A549 treated with CpdA at 1 μM for 4 hours (cell line): ENCODE data around the gene WDR4. TPM values are rescaled to one million over a fixed set of nuclear protein-coding genes. Genes with fewer than 3 reads are reported as not detected.

Experiments
- total RNA-seq: library from RNA; stranded (reverse); fragments of 200-300 nt; extraction: Qiagen RNA extraction; gene quantifications from 5 replicates; pipeline ENCODE4 v1.2.3, GENCODE V29; 2022; ENCODE audit warnings: low read depth

WDR4 gene
- 22.9 to 32.5 TPM (median 31.3 TPM) in 5 replicates for total RNA-seq

GRCh38 chr21:42878993-42879787 is at the start of gene WDR4:
Gene WDR4, minus strand, starts transcription at chr21:42879539. Its CDS starts 44 bp downstream, at chr21:42879495.

GRCh38 chr21:42925114-42925926 is 46.0 kb upstream of the WDR4 start, which contains the start of gene ERVH48-1:
Gene ERVH48-1, minus strand, starts transcription at chr21:42925630. Its CDS starts 6,624 bp downstream, at chr21:42919006.

GRCh38 chr21:42892931-42893755 is 13.8 kb upstream of the WDR4 start, which contains the start of gene NDUFV3:
Gene NDUFV3, plus strand, starts transcription at chr21:42893309. Its CDS starts 25 bp downstream, at chr21:42893334.

Other genes with a start within 250 kb of the WDR4 start
- 0.92 to 1.5 TPM (median 1.1 TPM) in 5 replicates for gene PDE9A, start 225.9 kb downstream of the WDR4 start, total RNA-seq
- 20.7 to 23.6 TPM (median 21.5 TPM) in 5 replicates for gene NDUFV3, start 13.8 kb upstream of the WDR4 start, total RNA-seq
- not detected in 5 replicates for gene ERVH48-1, start 46.1 kb upstream of the WDR4 start, total RNA-seq
- 5.7 to 6.8 TPM (median 5.9 TPM) in 5 replicates for gene PKNOX1, start 95.0 kb upstream of the WDR4 start, total RNA-seq
- 10.8 to 11.9 TPM (median 11.7 TPM) in 5 replicates for gene CBS, start 196.3 kb upstream of the WDR4 start, total RNA-seq
- gene U2AF1, start 228.0 kb upstream of the WDR4 start, total RNA-seq: 52.0 to 75.8 TPM (median 62.6 TPM) in 5 replicates